Endodermal cell (in vitro differentiated cells): Measurements from ENCODE around the gene CNIH3. TPM values are rescaled to one million over a fixed set of nuclear protein-coding genes. Genes with fewer than 3 reads are reported as not detected.

Experiments used
- DNase-seq: peaks from one replicate; pipeline ENCODE4 v3.0.0-alpha.2; 2017
- H3K27ac ChIP-seq: 2 replicates; pipeline ENCODE4 v1.5.1; 2013; ENCODE audit warnings: mild to moderate bottlenecking, low read depth, low read length, moderate library complexity
- H3K27me3 ChIP-seq: 2 replicates; pipeline ENCODE4 v1.6.1; 2013; ENCODE audit warnings: mild to moderate bottlenecking, low read length, moderate library complexity; ENCODE audit not compliant: insufficient read depth, control insufficient read depth, poor library complexity, severe bottlenecking
- H3K36me3 ChIP-seq: 2 replicates; pipeline ENCODE4 v1.7.0; 2013; ENCODE audit warnings: mild to moderate bottlenecking, low read length, moderate library complexity; ENCODE audit not compliant: control insufficient read depth, insufficient read depth
- H3K4me1 ChIP-seq: one replicate; pipeline ENCODE4 v1.7.0; 2013; ENCODE audit warnings: low read length; ENCODE audit not compliant: control insufficient read depth, insufficient read depth
- H3K4me3 ChIP-seq: 2 replicates; pipeline ENCODE4 v1.5.1; 2013; ENCODE audit warnings: mild to moderate bottlenecking, low read length, moderate library complexity
- H3K9ac ChIP-seq: 2 replicates; pipeline ENCODE4 v1.6.1; 2013; ENCODE audit warnings: mild to moderate bottlenecking, low read length, moderate library complexity; ENCODE audit not compliant: poor library complexity, severe bottlenecking; ENCODE audit errors: extremely low read depth
- H3K9me3 ChIP-seq: 2 replicates; pipeline ENCODE4 v1.6.1; 2013; ENCODE audit warnings: mild to moderate bottlenecking, low read length, moderate library complexity; ENCODE audit not compliant: control insufficient read depth
- H3K27ac Mint-ChIP-seq: 2 replicates; pipeline ENCODE4 v1.8.0; 2020; ENCODE audit warnings: mixed read lengths
- H3K27me3 Mint-ChIP-seq: 2 replicates; pipeline ENCODE4 v1.8.0; 2021; ENCODE audit warnings: mild to moderate bottlenecking, mixed read lengths; ENCODE audit not compliant: insufficient read depth
- H3K36me3 Mint-ChIP-seq: 2 replicates; pipeline ENCODE4 v1.8.0; 2020; ENCODE audit warnings: low read depth, mixed read lengths
- H3K4me1 Mint-ChIP-seq: 2 replicates; pipeline ENCODE4 v1.8.0; 2020; ENCODE audit warnings: mixed read lengths
- H3K4me3 Mint-ChIP-seq: 2 replicates; pipeline ENCODE4 v1.8.0; 2020; ENCODE audit warnings: mild to moderate bottlenecking, moderate library complexity, mixed read lengths
- H3K9me3 Mint-ChIP-seq: 2 replicates; pipeline ENCODE4 v1.8.0; 2020; ENCODE audit warnings: mild to moderate bottlenecking, mixed read lengths
- CTCF ChIP-seq: fragments of 200-600 bp; sonication (generic); conservative IDR thresholded peaks from 2 replicates; pipeline ENCODE4 v1.5.0; 2021; ENCODE audit warnings: antibody characterized with exemption, mild to moderate bottlenecking
- WGBS, 2 experiments: methylation state at CpG; one replicate each; pipeline versions ENCODE4 v1.1.5 to v1.1.7; 2013; ENCODE audit warnings: missing lambda C conversion rate in 2 of 2, mixed read lengths in 1 of 2; ENCODE audit not compliant: insufficient coverage in 1 of 2, insufficient read length in 1 of 2; 5-methylcytosine and 5-hydroxymethylcytosine counted together
- total RNA-seq, 2 donors: library from RNA; stranded (reverse); fragmentation: NEBNext Ultra II Directional in 1 of 2; extraction: Animal tissue kit (Norgen Biotek cat#: 25700) in 1 of 2; gene quantifications; 2 replicates in 1 of 2; 3 replicates in 1 of 2; pipeline ENCODE4 v1.2.1, GENCODE V29; 2021

Gene CNIH3
- total RNA-seq, 2 donors from 2014 or later = 4.5 to 6.6 TPM

- no peak for DNase-seq
- no peaks in the 10 kb centered on the region for H3K36me3 ChIP-seq
- no peak for TF ChIP-seq CTCF
- no peak overlapping the region for H3K27ac ChIP-seq
- Mint-ChIP-seq H3K9me3 (peaks cover 10% of the 10 kb centered on the region), H3K4me1 (no peaks in the 10 kb centered on the region), H3K27me3 (peaks cover 3% of the 10 kb centered on the region), H3K36me3 (peaks cover 6% of the 10 kb centered on the region), H3K27ac (no peak overlapping the region), H3K4me3 (no peak overlapping the region)
- no peaks in the 10 kb centered on the region for H3K4me1 ChIP-seq
- no peak overlapping the region for H3K9ac ChIP-seq
- H3K9me3 ChIP-seq = peaks cover 7% of the 10 kb centered on the region
- no peak overlapping the region for H3K4me3 ChIP-seq
- WGBS, 2 experiments = 91 to 98% methylated on average over 4 of the region's 4 CpGs
- H3K27me3 ChIP-seq = no peaks in the 10 kb centered on the region
Measured at GRCh38 chr1:224690576-224690975, 74.5 kb downstream of the CNIH3 start.

GRCh38 chr1:224691148-224691925 is 75.2 kb downstream of the CNIH3 start:
- Histone ChIP-seq H3K4me3 (no peak overlapping the region), H3K9me3 (peaks cover 7% of the 10 kb centered on the region), H3K27ac (no peak overlapping the region), H3K4me1 (no peaks in the 10 kb centered on the region), H3K9ac (no peak overlapping the region), H3K36me3 (no peaks in the 10 kb centered on the region), H3K27me3 (no peaks in the 10 kb centered on the region)
- peaks cover 10% of the 10 kb centered on the region for H3K9me3 Mint-ChIP-seq
- H3K36me3 Mint-ChIP-seq = peaks cover 6% of the 10 kb centered on the region
- H3K27ac Mint-ChIP-seq = no peak overlapping the region
- no peak overlapping the region for H3K4me3 Mint-ChIP-seq
- peaks cover 3% of the 10 kb centered on the region for H3K27me3 Mint-ChIP-seq
- WGBS, 2 experiments = 57 to 71% methylated on average over 3 to 4 of the region's 4 CpGs
- TF ChIP-seq CTCF = no peak
- H3K4me1 Mint-ChIP-seq = no peaks in the 10 kb centered on the region
- no peak for DNase-seq

GRCh38 chr1:224694969-224695368 is 78.9 kb downstream of the CNIH3 start:
- Histone ChIP-seq H3K9me3 (no peaks in the 10 kb centered on the region), H3K36me3 (no peaks in the 10 kb centered on the region), H3K27ac (no peak overlapping the region), H3K9ac (no peak overlapping the region), H3K27me3 (no peaks in the 10 kb centered on the region), H3K4me1 (no peaks in the 10 kb centered on the region), H3K4me3 (no peak overlapping the region)
- 94 to 100% methylated on average over 2 to 3 of the region's 3 CpGs for WGBS, 2 experiments
- peaks cover 2% of the 10 kb centered on the region for H3K27me3 Mint-ChIP-seq
- no peaks in the 10 kb centered on the region for H3K4me1 Mint-ChIP-seq
- H3K4me3 Mint-ChIP-seq = no peak overlapping the region
- H3K9me3 Mint-ChIP-seq = no peaks in the 10 kb centered on the region
- TF ChIP-seq CTCF = no peak
- no peaks in the 10 kb centered on the region for H3K36me3 Mint-ChIP-seq
- DNase-seq = no peak
- no peak overlapping the region for H3K27ac Mint-ChIP-seq
